Measurements from ENCODE around the gene RNF157. TPM values are rescaled to one million over a fixed set of nuclear protein-coding genes. Genes with fewer than 3 reads are reported as not detected.

Gene RNF157
- total RNA-seq, 1 experiment from 2014 or later: 11.2 TPM

- ATAC-seq (no peak), DNase-seq (ENCODE audit: low spot score) (no peak)
- TF ChIP-seq USF1 (CRISPR knock-in tag; IDR thresholded peaks at IDR 0.05) (no peak), ELF4 (CRISPR knock-in tag; IDR thresholded peaks at IDR 0.05; ENCODE audit: low read depth) (no peak), SOX15 (CRISPR knock-in tag; IDR thresholded peaks at IDR 0.05) (no peak), TEAD1 (CRISPR knock-in tag; IDR thresholded peaks at IDR 0.05) (no peak), SP1 (CRISPR knock-in tag; conservative IDR thresholded peaks at IDR 0.05) (no peak), MXD4 (CRISPR knock-in tag; IDR thresholded peaks at IDR 0.05; ENCODE audit: borderline replicate concordance) (no peak), ZNF263 (CRISPR knock-in tag; IDR thresholded peaks at IDR 0.05; ENCODE audit: low read depth) (no peak), ZNF219 (CRISPR knock-in tag; IDR thresholded peaks at IDR 0.05; ENCODE audit: borderline replicate concordance) (no peak), ATF6 (CRISPR knock-in tag; IDR thresholded peaks at IDR 0.05) (no peak)
- TF ChIP-seq, protein P1, sequence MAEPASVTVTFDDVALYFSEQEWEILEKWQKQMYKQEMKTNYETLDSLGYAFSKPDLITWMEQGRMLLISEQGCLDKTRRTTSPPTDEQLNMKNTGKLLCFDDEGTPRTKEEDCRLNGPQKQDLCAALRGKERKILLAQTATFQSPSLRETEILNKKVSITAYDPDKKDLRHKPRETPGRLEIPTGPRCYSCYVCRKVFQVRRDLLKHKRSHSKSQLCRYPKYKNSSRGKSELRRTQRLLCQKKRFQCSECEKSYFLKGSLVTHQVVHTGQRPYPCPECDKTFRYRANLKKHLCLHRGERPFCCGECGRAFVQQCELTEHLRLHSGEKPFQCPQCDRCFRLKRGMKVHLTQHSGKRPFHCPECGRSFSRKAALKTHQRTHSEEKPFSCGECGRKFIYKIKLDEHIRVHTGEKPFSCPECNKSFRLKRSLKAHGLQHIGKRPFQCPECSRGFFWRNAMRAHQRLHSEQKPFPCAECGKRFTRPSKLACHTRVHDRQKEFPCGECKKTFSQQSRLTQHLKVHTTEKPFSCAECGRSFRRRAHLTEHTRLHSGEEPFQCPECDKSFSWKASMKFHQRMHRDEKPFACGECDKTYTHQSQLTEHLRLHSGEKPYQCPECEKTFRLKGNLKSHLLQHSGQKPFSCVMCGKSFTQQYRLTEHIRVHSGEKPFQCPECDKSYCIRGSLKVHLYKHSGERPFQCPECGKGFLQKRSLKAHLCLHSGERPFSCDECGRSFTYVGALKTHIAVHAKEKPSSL (CRISPR knock-in tag; conservative IDR thresholded peaks at IDR 0.05): no peak
- TF ChIP-seq, protein P2, sequence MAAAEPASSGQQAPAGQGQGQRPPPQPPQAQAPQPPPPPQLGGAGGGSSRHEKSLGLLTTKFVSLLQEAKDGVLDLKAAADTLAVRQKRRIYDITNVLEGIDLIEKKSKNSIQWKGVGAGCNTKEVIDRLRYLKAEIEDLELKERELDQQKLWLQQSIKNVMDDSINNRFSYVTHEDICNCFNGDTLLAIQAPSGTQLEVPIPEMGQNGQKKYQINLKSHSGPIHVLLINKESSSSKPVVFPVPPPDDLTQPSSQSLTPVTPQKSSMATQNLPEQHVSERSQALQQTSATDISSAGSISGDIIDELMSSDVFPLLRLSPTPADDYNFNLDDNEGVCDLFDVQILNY (CRISPR knock-in tag; IDR thresholded peaks at IDR 0.05): no peak
- TF ChIP-seq, protein P3, sequence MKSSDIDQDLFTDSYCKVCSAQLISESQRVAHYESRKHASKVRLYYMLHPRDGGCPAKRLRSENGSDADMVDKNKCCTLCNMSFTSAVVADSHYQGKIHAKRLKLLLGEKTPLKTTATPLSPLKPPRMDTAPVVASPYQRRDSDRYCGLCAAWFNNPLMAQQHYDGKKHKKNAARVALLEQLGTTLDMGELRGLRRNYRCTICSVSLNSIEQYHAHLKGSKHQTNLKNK (CRISPR knock-in tag; IDR thresholded peaks at IDR 0.05): no peak
- Mint-ChIP-seq H3K27ac (no peak overlapping the region; the same call in 1 of the 2 replicates), H3K4me1 (peaks cover 25% of the 10 kb centered on the region), H3K9me3 (no peaks in the 10 kb centered on the region), H3K4me3 (no peak overlapping the region), H3K36me3 (no peaks in the 10 kb centered on the region), H3K27me3 (ENCODE audit: low read depth) (no peaks in the 10 kb centered on the region)
- POLR2A ChIA-PET: interaction anchor here (0.8 kb wide), 1 partner anchor 102 kb away, joined by 3 read pairs; no protein-coding TSS in a partner anchor
- CTCF ChIA-PET: interaction anchor here (0.6 to 4.1 kb wide), 4 partner anchors 12 to 94 kb away, joined by 3 to 21 read pairs (median 8); no protein-coding TSS in a partner anchor
Measured at GRCh38 chr17:76193591-76193990, 46.7 kb downstream of the RNF157 start.

DNA sequence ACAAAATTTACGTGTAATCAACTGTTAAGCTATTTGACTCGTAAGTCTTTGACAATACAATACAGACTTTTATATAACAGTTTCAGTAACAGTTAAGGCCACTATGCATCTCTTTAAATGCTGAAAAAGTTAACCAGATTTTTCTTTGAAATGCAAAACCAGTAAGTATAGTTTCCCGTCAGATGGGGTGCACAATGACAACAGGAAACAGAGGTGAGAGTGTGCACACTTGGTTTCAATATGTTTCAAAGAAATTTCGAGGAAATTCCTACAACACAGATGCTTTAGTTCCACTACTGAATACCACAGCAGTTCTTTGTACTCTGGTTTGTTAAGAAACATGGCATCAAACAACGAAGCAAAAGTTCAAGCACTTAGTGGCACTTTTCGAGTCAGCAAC lies 48.4 kb downstream of the RNF157 start:
- Mint-ChIP-seq H3K4me1 (peaks cover 25% of the 10 kb centered on the region), H3K27me3 (ENCODE audit: low read depth) (no peaks in the 10 kb centered on the region), H3K9me3 (no peaks in the 10 kb centered on the region), H3K4me3 (no peak overlapping the region), H3K27ac (no peak overlapping the region), H3K36me3 (no peaks in the 10 kb centered on the region)
- ChIA-PET POLR2A (interaction anchor here (0.7 kb wide), 1 partner anchor 18 kb away, joined by 5 read pairs; no protein-coding TSS in a partner anchor), CTCF (interaction anchor here (0.6 to 4.1 kb wide), 9 partner anchors 9 to 276 kb away, joined by 3 to 21 read pairs (median 4); no protein-coding TSS in a partner anchor)
- no peak for DNase-seq (ENCODE audit: low spot score)
- ATAC-seq: no peak
- TF ChIP-seq, protein P4, sequence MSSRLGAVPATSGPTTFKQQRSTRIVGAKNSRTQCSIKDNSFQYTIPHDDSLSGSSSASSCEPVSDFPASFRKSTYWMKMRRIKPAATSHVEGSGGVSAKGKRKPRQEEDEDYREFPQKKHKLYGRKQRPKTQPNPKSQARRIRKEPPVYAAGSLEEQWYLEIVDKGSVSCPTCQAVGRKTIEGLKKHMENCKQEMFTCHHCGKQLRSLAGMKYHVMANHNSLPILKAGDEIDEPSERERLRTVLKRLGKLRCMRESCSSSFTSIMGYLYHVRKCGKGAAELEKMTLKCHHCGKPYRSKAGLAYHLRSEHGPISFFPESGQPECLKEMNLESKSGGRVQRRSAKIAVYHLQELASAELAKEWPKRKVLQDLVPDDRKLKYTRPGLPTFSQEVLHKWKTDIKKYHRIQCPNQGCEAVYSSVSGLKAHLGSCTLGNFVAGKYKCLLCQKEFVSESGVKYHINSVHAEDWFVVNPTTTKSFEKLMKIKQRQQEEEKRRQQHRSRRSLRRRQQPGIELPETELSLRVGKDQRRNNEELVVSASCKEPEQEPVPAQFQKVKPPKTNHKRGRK (CRISPR knock-in tag; IDR thresholded peaks at IDR 0.05; ENCODE audit: borderline replicate concordance): no peak
- TF ChIP-seq ZBTB21 (CRISPR knock-in tag; IDR thresholded peaks at IDR 0.05; ENCODE audit: borderline replicate concordance) (no peak), SOX15 (CRISPR knock-in tag; IDR thresholded peaks at IDR 0.05) (no peak), ZBTB43 (CRISPR knock-in tag; IDR thresholded peaks at IDR 0.05) (no peak), MXD4 (CRISPR knock-in tag; IDR thresholded peaks at IDR 0.05; ENCODE audit: borderline replicate concordance) (no peak), SP1 (CRISPR knock-in tag; conservative IDR thresholded peaks at IDR 0.05) (no peak), ZNF219 (CRISPR knock-in tag; IDR thresholded peaks at IDR 0.05; ENCODE audit: borderline replicate concordance) (no peak), GABPB1 (CRISPR knock-in tag; IDR thresholded peaks at IDR 0.05) (no peak), IRF2 (CRISPR knock-in tag; IDR thresholded peaks at IDR 0.05; ENCODE audit: borderline replicate concordance, low read depth) (no peak)
- TF ChIP-seq, protein P5, sequence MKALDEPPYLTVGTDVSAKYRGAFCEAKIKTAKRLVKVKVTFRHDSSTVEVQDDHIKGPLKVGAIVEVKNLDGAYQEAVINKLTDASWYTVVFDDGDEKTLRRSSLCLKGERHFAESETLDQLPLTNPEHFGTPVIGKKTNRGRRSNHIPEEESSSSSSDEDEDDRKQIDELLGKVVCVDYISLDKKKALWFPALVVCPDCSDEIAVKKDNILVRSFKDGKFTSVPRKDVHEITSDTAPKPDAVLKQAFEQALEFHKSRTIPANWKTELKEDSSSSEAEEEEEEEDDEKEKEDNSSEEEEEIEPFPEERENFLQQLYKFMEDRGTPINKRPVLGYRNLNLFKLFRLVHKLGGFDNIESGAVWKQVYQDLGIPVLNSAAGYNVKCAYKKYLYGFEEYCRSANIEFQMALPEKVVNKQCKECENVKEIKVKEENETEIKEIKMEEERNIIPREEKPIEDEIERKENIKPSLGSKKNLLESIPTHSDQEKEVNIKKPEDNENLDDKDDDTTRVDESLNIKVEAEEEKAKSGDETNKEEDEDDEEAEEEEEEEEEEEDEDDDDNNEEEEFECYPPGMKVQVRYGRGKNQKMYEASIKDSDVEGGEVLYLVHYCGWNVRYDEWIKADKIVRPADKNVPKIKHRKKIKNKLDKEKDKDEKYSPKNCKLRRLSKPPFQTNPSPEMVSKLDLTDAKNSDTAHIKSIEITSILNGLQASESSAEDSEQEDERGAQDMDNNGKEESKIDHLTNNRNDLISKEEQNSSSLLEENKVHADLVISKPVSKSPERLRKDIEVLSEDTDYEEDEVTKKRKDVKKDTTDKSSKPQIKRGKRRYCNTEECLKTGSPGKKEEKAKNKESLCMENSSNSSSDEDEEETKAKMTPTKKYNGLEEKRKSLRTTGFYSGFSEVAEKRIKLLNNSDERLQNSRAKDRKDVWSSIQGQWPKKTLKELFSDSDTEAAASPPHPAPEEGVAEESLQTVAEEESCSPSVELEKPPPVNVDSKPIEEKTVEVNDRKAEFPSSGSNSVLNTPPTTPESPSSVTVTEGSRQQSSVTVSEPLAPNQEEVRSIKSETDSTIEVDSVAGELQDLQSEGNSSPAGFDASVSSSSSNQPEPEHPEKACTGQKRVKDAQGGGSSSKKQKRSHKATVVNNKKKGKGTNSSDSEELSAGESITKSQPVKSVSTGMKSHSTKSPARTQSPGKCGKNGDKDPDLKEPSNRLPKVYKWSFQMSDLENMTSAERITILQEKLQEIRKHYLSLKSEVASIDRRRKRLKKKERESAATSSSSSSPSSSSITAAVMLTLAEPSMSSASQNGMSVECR (CRISPR knock-in tag; IDR thresholded peaks at IDR 0.05; ENCODE audit: borderline replicate concordance): no peak
